GM19452 (cell line): ENCODE data around the gene ARID2.

Source experiments
- ATAC-seq: cut with Tn5 transposase; IDR thresholded peaks from one replicate; pipeline ENCODE4 v1.9.1; 2021; ENCODE audit not compliant: unreplicated experiment

The ARID2 gene

DNA sequence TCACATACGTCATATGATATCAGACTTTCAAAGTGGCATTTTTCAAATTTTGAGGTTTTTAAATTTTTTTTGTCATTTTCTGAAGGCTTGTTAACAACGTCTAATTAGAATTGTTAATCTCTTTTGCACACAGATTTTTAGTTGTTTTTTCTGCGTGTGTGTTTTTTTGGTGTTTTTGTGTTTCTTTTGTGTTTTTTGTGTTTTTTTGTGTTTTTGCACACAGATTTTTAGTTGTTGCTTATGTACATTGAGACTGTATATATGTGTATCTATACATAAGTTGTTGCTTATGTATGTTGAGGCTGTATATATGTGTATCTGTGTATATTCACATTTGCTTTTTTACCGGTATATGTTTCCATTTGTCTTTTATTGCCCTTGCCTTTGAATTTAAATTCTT, 30.8 kb downstream of the ARID2 start:
- no peak for ATAC-seq

DNA sequence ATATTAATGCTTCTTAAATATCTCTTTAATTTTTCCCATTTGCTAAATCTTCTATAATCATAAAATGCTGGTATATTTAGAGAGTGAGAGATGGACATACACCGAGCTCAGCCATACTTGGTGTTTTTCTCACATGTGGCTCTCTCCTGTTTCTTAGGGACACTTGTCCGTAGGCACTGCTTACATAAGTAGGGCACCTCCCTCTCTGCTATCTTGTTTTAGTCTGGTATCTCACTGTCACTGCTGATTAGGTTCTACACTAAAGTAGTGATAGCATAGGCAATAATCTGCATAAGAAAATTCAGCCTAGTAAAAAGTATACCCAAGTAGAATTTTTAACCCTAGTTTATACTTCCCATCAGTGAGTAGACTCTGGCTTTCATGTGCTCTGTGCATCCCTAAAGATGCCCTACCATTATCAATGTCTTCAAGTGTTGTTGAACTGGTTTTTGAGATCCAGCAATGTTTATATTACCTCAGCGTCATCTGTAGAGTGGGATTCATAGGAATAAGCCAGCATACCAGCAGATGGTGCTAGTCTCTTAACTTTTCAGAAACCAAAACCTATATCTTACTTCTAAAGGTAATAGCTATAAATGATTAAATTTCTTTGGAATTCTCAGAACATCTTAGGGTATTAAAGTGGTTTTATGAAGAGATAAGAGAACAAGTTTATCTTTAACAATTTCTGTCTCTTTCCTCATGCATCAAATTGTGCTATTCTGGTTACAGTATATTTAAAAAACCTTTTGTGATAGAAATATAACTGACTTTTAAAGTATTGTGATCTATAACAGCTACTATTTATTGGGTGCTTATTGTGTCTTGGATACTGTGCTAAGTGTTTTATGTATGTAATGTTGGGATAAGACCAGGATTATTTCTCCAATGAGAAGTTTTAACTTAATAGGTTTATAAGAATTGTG, 32.9 kb downstream of the ARID2 start:
- no peak for ATAC-seq

DNA sequence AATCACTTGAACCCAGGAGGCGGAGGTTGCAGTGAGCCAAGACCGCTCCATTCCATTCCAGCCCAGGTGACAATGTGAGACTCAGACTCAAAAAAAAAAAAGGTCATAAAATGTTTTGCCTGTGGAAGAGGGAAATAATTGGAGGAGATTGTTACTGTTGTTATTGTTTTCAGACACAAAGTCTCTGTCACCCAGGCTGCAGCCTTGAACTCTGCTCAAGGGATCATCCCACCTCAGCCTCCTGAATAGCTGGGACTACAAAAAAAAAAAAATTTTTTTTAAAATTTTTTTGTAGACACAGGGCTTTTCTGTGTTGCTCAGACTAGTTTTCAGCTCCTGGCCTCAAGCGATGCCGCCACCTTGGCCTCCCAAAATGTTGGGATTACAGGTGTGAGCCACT, 33.9 kb downstream of the ARID2 start:
- no peak for ATAC-seq

DNA sequence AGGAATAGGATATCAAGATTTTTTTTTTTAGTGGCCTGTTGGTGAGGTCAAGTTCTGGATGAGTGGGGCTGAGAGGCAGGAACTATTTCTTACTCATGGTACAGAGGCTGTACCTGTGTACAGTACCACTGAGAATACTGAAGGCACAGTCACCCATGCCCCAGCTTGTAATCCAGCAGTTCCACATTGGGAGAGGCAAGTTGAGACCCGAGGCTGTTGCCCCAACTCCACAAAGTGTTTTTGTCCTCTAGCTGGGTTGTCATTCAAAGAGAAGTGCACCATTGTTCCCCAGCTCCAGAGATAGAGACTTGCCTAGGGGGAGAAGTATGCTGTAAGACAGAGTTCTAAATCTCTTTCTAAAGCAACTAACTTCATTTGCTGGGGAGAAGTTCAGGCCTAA, 38.7 kb downstream of the ARID2 start:
- no peak for ATAC-seq

DNA sequence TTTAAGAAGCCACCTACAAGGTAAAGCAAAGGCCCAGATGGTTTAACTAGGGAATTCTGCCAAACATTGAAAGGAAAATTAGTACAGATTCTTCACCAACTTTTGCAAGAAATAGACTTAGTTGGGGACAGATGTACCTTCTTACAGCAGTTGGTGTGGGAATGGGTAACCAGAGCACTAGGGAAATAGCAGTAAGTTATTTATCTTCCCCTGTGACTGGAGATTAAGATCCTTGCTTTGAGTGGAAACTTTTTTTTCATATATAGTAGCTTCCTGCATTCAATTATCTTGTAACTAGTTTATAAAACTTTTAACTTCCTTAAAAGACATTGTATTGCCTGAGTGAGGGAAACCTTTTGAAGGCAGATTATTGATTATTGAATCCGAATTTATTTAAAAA, 44.2 kb downstream of the ARID2 start:
- no peak for ATAC-seq

DNA sequence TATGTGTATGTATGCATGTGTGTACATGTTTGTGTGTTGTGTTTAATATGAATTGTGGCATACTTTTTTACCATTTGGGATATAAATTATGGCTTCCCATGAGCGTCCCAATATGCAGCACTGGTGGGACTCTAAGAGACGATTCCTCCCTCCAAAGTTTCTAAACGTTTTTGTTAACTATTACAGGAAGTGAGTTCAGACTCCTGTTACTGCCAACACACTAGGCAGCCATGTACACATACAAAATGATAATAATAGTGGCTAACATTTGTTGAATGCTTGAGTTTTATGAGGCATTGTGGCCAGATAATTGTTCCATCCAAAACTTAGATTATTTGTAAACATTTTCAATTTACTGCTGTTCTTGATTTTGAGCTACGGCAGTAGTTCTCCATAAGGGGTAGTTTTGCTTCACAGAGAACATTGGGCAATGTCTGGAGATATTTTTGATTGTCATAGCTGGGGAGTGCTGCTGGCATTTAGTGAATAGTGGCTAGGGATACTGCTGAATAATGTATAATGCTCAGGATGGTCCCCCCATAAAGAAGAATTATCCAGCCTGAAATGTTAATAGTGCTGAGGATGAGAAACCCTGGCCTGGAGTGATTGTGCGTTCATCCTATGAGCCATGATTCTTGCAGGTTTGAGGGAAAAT, 45.1 kb downstream of the ARID2 start:
- no peak for ATAC-seq

DNA sequence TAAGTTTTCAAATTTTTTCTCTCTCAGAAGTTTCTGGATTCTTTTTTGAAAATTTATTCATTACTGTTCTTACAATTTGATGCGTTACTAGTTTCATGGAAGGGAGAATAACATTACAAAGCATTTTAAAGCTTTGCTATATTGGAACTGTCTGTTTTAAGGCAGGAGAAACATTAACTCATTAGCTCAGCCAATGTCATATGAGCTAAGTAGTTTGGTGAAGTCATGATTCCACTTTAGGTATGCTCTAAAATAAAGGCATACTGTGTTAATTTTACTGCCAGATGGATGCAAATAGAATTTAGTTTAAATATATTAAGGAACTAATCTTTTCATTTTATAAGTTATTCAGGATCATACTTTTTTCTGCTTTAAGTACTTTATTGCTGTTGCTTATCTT, 46.0 kb downstream of the ARID2 start:
- no peak for ATAC-seq

DNA sequence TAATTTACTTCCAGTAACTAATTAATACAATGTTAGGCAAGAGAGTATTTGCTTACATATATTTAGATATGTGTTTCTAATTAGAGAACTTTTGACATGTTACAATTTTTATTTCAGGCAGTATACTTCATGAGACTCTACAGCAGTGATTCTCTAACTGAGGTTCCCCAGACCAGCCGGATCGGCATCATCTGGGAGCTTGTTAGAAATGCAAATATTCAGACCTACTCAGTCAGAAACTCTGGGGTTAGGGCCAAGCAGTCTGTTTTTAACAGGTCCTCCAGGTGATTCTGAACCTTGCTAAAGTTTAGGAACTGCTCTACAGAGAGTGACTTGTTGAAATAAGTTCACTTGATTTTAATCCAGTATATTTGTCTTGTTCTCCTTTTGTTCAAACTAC, 46.5 kb downstream of the ARID2 start:
- ATAC-seq, result no peak

DNA sequence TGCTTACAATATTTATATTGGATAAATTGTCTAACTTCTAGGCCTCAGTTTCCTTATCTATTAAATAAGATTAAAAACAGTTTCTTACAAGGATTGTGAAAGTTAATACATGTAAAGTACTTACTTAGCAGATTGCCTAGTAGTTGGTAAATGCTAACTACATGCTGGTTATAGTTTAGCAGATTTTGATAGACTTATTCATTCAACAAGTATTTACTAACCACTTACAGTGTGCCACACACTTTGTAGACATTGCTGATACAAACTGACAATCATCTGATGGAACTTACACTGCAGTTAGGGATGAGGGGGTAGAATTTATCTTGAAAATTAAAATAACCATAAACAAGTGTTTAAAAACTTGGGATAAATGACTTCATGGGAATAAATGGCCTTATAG, 50.4 kb downstream of the ARID2 start:
- no peak for ATAC-seq

DNA sequence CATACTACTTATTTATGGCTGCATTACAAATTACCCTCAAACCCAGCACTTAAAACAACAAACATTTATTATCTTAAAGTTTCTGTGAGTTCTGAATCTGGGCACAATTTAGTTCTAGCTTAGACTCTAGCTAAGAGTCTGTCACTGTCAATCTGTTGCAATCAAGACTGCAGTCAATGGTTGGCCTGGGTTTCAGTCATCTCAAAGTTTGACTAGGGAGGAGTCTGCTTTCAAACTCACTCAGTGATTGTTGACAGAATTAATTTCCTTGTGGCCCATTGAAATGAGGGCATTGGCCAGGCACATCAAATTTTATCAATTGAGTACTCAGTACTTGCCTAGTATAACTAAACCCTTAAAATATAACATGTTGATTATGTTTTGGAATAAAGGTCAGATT, 51.6 kb downstream of the ARID2 start:
- no peak for ATAC-seq

DNA sequence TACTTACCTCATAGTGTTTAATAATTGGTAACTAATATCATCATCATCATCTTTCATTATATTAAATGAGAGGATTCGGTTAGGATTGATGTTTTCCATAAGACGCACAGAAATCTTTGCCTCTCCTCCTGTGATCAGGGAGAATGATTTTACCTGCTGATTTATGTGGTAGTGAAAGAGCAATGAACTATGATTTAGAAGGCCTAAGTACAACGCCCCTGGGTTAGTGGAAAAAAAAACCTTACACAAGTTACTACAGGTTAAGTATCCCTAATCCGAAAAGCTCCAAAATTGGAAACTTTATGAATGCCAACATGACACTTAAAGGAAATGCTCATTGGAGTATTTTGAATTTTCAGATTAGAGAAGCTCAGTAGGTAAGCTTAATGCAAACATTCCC, 55.8 kb downstream of the ARID2 start:
- no peak for ATAC-seq

DNA sequence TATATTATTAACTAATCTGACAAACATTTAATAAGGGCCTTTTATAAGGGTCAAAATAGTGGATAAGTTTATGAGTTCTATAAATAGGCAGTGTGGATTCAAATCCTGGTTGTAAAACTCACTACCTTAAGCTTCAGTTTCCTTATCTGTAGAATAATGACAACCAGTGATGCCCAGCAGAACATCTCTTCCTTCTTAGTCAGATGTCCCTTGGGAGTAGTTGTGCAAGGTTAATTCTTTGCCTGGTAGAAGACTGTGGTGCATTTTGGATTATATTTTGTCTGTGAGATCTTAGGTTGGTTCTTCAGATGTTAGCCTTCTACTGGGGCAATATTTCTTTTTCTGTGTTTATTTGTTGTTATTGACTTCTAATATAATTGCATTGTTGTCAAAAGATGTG, 59.5 kb downstream of the ARID2 start:
- peak; percentile 72 for ATAC-seq

DNA sequence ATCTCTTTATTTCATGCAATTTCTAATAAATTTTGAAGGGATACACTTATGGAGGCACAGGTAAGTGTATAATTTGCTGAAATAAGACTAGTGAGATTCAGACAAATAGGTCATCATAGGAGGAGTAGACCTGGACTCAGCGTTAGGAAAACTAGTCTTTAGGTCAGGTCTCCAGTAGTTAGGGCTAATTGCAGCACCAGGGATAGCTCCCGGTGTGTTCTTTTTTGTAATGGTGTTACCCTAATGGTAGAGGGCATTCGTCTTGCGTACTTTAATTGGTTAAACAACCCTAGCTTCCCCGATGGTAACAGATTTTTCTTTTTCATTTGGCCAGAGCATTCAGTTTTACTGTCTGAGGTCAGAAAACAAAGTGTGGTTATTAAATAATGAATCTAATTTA, 64.9 kb downstream of the ARID2 start:
- no peak for ATAC-seq

DNA sequence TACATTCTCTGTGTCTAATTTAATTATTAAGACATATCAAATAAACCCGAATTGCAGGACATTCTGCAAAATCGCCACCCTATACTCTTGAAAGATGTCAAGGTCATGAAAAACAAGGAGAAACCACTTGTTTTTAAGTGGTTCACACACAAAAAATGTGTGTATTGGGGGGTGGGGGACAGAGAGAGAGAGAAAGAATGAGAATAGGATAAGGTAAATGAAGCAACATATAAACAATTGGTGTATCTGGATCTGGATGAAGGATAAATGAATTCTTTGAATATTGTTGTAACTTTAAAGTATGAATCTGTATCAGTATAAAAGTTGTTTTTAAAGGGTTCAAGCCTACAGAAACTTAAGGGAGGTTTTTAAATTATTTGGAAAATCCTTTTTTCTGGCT, 72.1 kb downstream of the ARID2 start:
- ATAC-seq, result no peak

DNA sequence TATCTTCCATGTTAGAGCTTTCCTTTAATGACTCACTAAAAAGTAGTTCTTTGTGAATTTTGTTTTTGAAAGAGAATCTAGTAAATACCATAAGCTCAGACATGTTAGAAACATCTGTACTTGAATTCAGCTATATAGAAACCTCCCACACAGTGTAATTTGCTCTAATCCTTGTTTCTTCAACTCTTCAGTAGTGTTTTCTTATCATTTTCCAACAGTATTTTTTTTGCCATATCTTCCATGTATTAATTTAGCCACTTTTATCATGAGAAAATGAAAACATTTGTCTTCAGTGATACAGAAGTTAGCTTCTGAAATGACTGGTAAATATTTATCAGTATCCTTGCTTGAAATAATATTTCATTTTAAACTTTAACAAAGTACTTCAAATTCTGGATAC, 73.6 kb downstream of the ARID2 start:
- ATAC-seq, result no peak

DNA sequence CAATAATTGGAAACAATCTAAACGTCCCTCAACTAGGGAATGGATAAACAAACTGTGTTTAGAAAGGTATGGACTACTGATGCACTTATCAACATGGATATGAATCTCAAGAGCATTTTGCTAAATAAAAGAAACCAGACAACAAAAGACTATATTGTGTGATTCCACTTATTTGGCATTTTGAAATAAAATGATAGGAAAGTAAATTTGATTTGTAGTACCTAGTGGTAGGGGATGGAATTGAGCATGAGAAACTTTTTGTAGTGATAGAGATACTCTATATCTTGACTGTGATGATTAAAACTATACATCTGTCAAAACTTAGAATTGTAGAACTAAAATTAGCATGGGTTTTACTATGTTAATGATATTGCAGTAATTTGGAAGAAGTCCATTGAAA, 87.1 kb downstream of the ARID2 start:
- ATAC-seq, result no peak

DNA sequence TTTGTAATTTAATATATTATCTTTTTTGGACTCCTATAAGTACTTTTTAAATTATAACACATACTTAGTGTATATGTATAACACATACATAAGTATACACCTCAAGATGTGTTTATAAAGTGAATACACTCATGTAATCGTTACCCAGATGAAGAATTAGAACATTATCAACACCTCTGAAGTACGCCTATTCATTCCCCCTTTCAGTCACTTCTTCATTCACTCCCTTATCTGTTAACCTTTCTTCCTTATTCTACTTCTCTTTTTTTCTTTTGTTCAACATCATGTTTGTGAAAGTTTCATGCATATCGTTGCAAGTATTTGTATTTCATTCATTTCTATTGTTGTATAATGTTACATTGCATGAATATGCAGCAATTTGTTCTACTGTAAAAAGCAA, 98.5 kb downstream of the ARID2 start:
- no peak for ATAC-seq

DNA sequence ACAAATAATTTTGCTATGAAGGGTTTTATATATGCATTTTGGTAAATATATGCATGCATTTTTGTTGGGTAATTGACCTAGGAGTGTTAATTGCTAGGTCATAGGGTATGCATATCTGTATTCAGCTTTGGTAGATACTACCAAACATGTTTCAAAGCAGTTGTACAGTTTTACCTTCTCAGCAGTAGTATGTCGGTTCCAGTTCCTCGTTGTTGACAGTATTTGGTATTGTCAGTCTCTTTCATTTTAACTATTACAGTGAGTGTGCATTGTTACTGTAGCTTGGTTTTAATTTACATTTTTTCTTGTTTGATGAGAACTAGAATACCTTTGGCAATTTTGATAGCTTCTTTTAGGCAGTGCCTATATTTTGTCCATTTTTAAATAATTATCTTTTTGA, 98.9 kb downstream of the ARID2 start:
- no peak for ATAC-seq

DNA sequence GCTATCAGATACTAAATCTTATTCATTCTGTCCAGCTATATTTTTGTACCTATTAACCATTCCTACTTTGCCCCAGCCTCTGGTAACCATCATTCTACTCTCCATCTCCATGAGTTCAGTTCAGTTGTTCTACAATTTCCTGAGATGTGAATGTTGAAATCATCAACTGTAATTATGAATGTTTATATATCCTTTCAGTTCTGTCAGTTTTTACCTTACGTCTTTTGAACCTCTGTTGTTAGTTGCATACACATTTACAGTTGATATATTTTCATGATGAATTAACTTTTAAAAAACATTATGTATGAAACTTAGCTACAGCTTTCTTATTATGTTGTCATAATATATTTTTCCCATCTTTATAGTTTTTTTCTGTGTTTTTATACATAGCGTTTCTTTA, 102.1 kb downstream of the ARID2 start:
- no peak for ATAC-seq

DNA sequence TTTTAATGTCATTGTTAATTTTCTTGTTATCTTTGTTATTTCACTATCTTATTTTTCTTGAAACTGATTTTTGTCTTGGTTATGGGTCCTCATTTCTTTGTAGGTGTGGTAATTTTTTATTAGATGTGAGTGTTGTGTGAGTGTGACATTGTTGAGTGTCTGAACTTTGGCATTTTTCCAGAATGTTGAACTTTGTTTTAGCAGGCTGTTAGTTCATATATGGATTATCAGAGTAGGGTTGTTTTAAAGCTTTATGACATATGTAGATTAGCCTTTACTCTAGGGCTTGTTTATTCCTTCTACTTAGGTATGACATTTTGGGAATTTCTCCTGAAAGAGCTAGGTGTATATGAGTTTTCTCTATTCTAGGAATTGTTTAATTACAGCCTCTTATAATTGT, 103.9 kb downstream of the ARID2 start:
- no peak for ATAC-seq

DNA sequence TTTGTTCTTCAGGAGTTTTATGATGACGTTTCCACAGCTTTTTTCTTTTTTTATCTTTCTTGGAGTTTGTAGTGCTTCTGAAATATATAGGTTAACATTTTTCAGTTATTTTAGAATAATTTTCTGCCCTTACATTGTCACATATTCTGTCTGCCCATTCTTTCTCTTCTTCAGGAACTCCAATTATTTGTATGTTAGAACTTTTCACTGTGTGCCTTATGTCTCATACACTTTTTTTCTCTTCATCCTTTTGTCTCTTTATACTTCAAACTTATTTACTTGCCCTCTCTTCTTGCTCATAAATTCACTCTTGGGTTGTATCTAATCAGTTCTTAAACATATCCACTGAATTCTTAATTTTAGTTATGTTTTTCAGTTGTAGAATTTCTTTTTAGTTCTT, 105.3 kb downstream of the ARID2 start:
- no peak for ATAC-seq

DNA sequence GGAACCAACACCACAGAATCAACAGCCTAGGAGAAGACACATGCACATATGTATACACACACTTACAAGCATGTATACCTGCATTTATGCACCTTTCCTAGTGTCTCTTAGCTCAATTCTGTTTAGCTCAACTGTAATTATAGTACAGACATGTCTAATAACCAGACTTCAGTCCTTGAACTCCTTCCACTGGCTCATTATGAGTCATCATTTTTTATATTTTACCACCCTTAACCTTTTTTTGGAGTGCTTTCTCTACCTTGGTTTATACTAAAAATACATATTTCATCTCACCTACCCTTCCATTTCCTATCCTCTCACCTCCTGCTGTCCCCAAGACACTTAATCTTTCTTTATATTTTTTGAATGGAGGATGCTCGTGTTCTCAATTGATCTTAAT, 110.4 kb downstream of the ARID2 start:
- ATAC-seq, result no peak

DNA sequence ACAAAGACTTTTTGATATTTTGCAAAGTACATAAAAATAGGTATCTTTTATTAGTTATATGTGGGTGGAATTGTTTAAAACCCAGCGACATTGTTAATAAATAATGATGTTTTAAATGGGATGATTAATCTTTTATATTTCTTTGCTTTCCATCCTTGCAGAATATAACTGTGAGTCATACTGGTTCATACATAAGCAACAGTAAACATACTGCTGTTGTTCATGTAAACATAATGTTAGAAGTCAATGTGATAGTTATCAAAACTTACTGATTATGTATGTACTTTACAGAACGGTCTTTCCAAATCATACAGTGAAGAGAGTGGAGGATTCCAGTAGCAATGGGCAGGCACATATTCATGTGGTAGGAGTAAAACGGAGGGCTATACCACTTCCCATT, 119.8 kb downstream of the ARID2 start:
- ATAC-seq, result no peak
